Fibroblast of mammary gland (primary cell): ENCODE measurements around the gene SAMD1.

Experiments used
- DNase-seq: peaks from one replicate; pipeline ENCODE4 v3.0.0-alpha.2; 2010; ENCODE audit warnings: low read depth
- H3K4me3 ChIP-seq: 2 replicates; pipeline ENCODE4 v1.5.1; 2011; ENCODE audit warnings: low read depth, mild to moderate bottlenecking, low read length, moderate library complexity; ENCODE audit not compliant: control insufficient read depth
- CTCF ChIP-seq: conservative IDR thresholded peaks from 2 replicates; pipeline ENCODE4 v1.5.1; 2011; ENCODE audit warnings: low read depth, low read length, inconsistent platforms; ENCODE audit not compliant: control insufficient read depth, insufficient read depth

The SAMD1 gene

GRCh38 chr19:14107581-14108461 is 17.3 kb upstream of the SAMD1 start:
- DNase-seq: peak; percentile 70
- no peak overlapping the region for H3K4me3 ChIP-seq
- TF ChIP-seq CTCF: no peak

- no peak for TF ChIP-seq CTCF
- DNase-seq: no peak
- H3K4me3 ChIP-seq: no peak overlapping the region
These were observed 16.3 kb upstream of the SAMD1 start for GRCh38 chr19:14106840-14107239.

GRCh38 chr19:14105680-14106079 is 15.1 kb upstream of the SAMD1 start:
- no peak for TF ChIP-seq CTCF
- no peak for DNase-seq
- no peak overlapping the region for H3K4me3 ChIP-seq

- TF ChIP-seq CTCF: no peak
- DNase-seq: no peak
- no peak overlapping the region for H3K4me3 ChIP-seq
These were observed 12.8 kb upstream of the SAMD1 start for GRCh38 chr19:14103310-14103709.

- TF ChIP-seq CTCF: no peak
- DNase-seq: no peak
- H3K4me3 ChIP-seq: no peak overlapping the region
These were observed 12.2 kb upstream of the SAMD1 start for GRCh38 chr19:14102756-14103155.

GRCh38 chr19:14102102-14102696 is 11.6 kb upstream of the SAMD1 start:
- TF ChIP-seq CTCF: no peak
- DNase-seq: peak; percentile 46
- H3K4me3 ChIP-seq: no peak overlapping the region
